ENCODE measurements around the gene PRMT3. TPM values are rescaled to one million over a fixed set of nuclear protein-coding genes. Genes with fewer than 3 reads are reported as not detected.

PRMT3 gene
- total and polyA plus RNA-seq, 2 of the 4 experiments (the other 2 are of a cell fraction), result 8.8 to 11.3 TPM

GRCh38 chr11:20363500-20364340 lies 23.8 kb upstream of the PRMT3 start, which contains the start of gene HTATIP2 (continued):
- no peak for TF ChIP-seq RAD21 (IDR thresholded peaks at IDR 0.05; ENCODE audit: low read length)
- no peak for TF ChIP-seq POLR2A (IDR thresholded peaks at IDR 0.05; ENCODE audit: low read depth, low read length)
- TF ChIP-seq CHD1 (IDR thresholded peaks at IDR 0.05; ENCODE audit: low read depth, low read length), result no peak

GRCh38 chr11:20364341-20364792 lies 23.1 kb upstream of the PRMT3 start:
- peak overlapping the region; percentile 69; the same call in 2 of the 3 replicates for H2BK15ac ChIP-seq (ENCODE audit: low read depth, low read length)
- peak overlapping the region; percentile 78 for H3K4me2 ChIP-seq (ENCODE audit: low read depth, low read length)
- H3K4me3 ChIP-seq (ENCODE audit: insufficient read depth, low read depth, low read length), result peak overlapping the region; percentile 59
- peak overlapping the region; percentile 70 for H3K14ac ChIP-seq (replicated peaks; ENCODE audit: low read depth, low read length)
- H3K23ac ChIP-seq (ENCODE audit: low read depth, low read length), result peak overlapping the region; percentile 60
- 69% methylated on average over 5 of the region's 6 CpGs; no CpG with 5 or more reads in 1 of the 2 experiments for WGBS, 2 experiments (ENCODE audit: extremely low coverage in 2 of 2, insufficient read length in 1 of 2)
- intact Hi-C loops (cut with micrococcal nuclease) (no loop called here), in situ Hi-C loops (cut with MboI; ENCODE audit: low sequenced_read_pairs) (loop anchor here (25.0 kb wide), 1 partner anchor 427 kb away; no protein-coding TSS in a partner anchor), dilution Hi-C loops (cut with HindIII; ENCODE audit: low sequenced_read_pairs, unreplicated experiment) (no loop called here)
- peak overlapping the region; percentile 72 for H3K18ac ChIP-seq (ENCODE audit: low read depth, low read length)
- H3K9ac ChIP-seq (ENCODE audit: low read depth, low read length), result peak overlapping the region; percentile 54
- H4K91ac ChIP-seq (ENCODE audit: insufficient read depth, low read depth, low read length), result peak overlapping the region; percentile 77
- CTCF ChIA-PET, result interaction anchor here (1.0 to 3.1 kb wide), 4 partner anchors 8 to 236 kb away, joined by 3 to 10 read pairs (median 4); no protein-coding TSS in a partner anchor
- H2BK20ac ChIP-seq (ENCODE audit: low read depth, low read length), result peak overlapping the region; percentile 35
- H3K9me1 ChIP-seq (ENCODE audit: insufficient read depth, low read length), result peaks cover 4% of the 10 kb centered on the region
- H4K8ac ChIP-seq (ENCODE audit: low read depth in 2 of 2, low read length in 2 of 2), result peak overlapping the region; percentile 87 to 94
- no peaks in the 10 kb centered on the region for H3K9me3 ChIP-seq (ENCODE audit: control insufficient read depth, insufficient read depth, low read length)
- H2BK120ac ChIP-seq (ENCODE audit: low read depth, low read length), result peak overlapping the region; percentile 85
- H4K20me1 ChIP-seq (ENCODE audit: insufficient read depth, low read length), result no peaks in the 10 kb centered on the region
- peak overlapping the region; percentile 51 for H3K27ac ChIP-seq (ENCODE audit: insufficient read depth, low read length)
- DNase-seq, result no peak
- POLR2A ChIA-PET (ENCODE audit: unreplicated experiment), result no interaction called here
- peak overlapping the region; percentile 91 for H2AK9ac ChIP-seq (replicated peaks; ENCODE audit: low read depth, low read length, poor library complexity)
- peak overlapping the region; percentile 56 for H2AK5ac ChIP-seq (ENCODE audit: low read depth, low read length)
- H3K4ac ChIP-seq (ENCODE audit: low read depth, low read length), result peak overlapping the region; percentile 91
- TF ChIP-seq SMC3 (IDR thresholded peaks at IDR 0.05; ENCODE audit: low read depth, low read length) (no peak), MAZ (IDR thresholded peaks at IDR 0.05; ENCODE audit: borderline replicate concordance, low read depth, low read length) (no peak), NFE2L2 (IDR thresholded peaks at IDR 0.05; ENCODE audit: low read depth, low read length) (no peak), CEBPB (IDR thresholded peaks at IDR 0.05; ENCODE audit: low read depth, low read length) (no peak)
- H3K4me1 ChIP-seq (ENCODE audit: control insufficient read depth, insufficient read depth, low read length), result peaks cover 16% of the 10 kb centered on the region
- H3K79me1 ChIP-seq (ENCODE audit: low read depth in 1 of 2, low read length in 2 of 2), result peaks cover 16 to 24% of the 10 kb centered on the region in 2 experiments; a peak in 3 of 4 replicates
- ATAC-seq (ENCODE audit: low read depth), result no peak
- H3K56ac ChIP-seq (ENCODE audit: extremely low read depth, insufficient read depth, low read length), result peak overlapping the region; percentile 14; the same call in 1 of the 2 replicates
- BruUV-seq (replicated peaks), result no TSS peak
- peak overlapping the region; percentile 95 for H2AFZ ChIP-seq (replicated peaks; ENCODE audit: low read length, poor library complexity)
- H2BK5ac ChIP-seq (ENCODE audit: low read depth, low read length, poor library complexity, severe bottlenecking), result no peak overlapping the region
- no peaks in the 10 kb centered on the region for H3K36me3 ChIP-seq (ENCODE audit: control insufficient read depth, insufficient read depth, low read length)
- H4K5ac ChIP-seq (ENCODE audit: low read depth, low read length), result peak overlapping the region; percentile 81
- no peaks in the 10 kb centered on the region for H3K27me3 ChIP-seq (ENCODE audit: control insufficient read depth, insufficient read depth, low read length)
